Activated CD4-positive, CD25-positive, alpha-beta regulatory T cell (primary cell): ENCODE measurements around the gene SAMD4A.

Experiments used
- DNase-seq, 4 experiments: peaks; one replicate each; lab custom pipeline; 2025; lab: John Stamatoyannopoulos, UW

SAMD4A gene

GRCh38 chr14:54805445-54806322 is 238.8 kb downstream of the SAMD4A start:
- peak; percentile 34 to 66 (median 44) for DNase-seq

- no peak for DNase-seq
Observed at GRCh38 chr14:54806616-54807015, 239.7 kb downstream of the SAMD4A start.

- DNase-seq = no peak
Observed at GRCh38 chr14:54807428-54807827, 240.5 kb downstream of the SAMD4A start.

DNA sequence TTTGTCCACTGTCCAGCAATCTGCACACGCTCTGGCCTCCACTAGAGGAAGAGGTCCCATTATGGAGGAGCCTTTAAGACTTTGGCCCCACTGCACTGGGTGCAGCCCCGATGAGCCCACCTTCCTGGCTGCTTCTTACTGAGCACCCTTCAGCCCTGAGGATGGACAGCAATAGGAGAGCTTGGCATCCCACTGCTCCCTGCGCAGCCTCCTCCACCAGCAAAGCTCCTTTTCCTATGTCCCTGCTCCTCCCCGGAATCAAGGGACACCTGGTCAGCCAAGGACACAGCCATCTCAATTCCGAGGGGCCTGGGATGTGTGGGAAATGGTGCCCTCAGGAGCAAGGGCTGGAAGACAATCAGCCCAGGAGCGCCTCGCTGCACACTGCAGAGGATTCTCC is 241.0 kb downstream of the SAMD4A start:
- no peak for DNase-seq

GRCh38 chr14:54808326-54809161 is 241.6 kb downstream of the SAMD4A start:
- no peak for DNase-seq

- DNase-seq = no peak
Observed at GRCh38 chr14:54809767-54810166, 242.8 kb downstream of the SAMD4A start.

- no peak for DNase-seq
Observed at GRCh38 chr14:54812617-54813016, 245.7 kb downstream of the SAMD4A start.

- DNase-seq = no peak
Observed at GRCh38 chr14:54813081-54813480, 246.2 kb downstream of the SAMD4A start.

DNA sequence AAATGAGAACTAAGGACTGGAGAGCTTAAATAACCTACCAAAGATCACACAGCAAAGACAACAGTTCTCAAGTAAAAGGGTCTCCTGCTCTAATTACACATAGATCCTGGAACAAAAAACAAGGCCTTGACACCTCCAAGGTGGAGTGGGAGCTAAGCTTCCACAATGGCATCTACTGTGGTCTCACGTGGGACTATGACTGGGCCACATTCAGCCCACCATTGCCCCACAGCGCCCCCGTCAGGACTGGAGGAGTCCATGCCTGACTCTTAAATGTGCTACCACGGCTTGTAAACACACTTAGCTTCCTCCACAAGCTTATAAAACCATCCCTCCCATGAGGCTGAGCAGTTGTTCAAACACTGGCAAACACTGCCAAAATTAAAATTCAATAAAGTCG is 247.1 kb downstream of the SAMD4A start:
- DNase-seq = no peak

DNA sequence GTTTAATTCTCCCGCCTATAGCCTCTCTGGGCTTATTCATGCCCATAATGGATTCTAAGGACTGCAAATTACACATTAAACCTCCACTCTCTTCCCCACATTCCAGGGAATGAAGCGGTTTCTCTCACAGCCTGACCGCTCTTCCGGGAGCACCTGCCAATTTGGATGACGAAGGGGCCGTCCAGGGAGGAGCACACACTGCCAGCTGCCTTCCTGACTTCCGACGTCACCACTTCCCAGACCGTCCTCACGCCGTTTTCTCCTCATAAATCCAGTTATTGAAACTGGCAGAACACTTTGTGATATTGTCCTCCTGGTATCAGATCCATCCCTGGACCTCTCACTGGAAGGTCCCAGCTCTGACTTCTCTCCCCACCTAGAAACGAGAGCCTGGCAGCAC is 248.1 kb downstream of the SAMD4A start:
- no peak for DNase-seq

GRCh38 chr14:54815515-54815914 is 248.6 kb downstream of the SAMD4A start:
- no peak for DNase-seq

GRCh38 chr14:54816450-54816849 is 249.5 kb downstream of the SAMD4A start:
- DNase-seq = no peak

DNA sequence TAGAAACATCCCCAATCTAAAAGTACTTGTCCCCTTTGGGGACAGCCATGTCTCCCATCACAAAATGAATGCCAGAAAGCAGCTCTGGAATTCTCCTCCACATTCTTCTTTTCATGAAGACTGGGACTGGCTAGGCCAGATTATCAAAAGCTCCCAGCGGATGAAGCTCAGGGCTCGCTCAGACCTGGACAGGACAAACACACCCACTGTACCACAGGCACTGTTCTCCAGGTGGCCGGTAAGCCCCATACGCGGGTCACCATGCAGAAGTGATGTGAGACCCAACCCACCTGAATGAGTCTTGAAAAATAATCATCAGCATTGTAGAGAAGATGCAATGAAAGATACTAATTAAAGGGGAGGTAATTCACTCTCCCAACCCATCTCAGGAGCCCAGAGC is 250.6 kb downstream of the SAMD4A start:
- no peak for DNase-seq

DNA sequence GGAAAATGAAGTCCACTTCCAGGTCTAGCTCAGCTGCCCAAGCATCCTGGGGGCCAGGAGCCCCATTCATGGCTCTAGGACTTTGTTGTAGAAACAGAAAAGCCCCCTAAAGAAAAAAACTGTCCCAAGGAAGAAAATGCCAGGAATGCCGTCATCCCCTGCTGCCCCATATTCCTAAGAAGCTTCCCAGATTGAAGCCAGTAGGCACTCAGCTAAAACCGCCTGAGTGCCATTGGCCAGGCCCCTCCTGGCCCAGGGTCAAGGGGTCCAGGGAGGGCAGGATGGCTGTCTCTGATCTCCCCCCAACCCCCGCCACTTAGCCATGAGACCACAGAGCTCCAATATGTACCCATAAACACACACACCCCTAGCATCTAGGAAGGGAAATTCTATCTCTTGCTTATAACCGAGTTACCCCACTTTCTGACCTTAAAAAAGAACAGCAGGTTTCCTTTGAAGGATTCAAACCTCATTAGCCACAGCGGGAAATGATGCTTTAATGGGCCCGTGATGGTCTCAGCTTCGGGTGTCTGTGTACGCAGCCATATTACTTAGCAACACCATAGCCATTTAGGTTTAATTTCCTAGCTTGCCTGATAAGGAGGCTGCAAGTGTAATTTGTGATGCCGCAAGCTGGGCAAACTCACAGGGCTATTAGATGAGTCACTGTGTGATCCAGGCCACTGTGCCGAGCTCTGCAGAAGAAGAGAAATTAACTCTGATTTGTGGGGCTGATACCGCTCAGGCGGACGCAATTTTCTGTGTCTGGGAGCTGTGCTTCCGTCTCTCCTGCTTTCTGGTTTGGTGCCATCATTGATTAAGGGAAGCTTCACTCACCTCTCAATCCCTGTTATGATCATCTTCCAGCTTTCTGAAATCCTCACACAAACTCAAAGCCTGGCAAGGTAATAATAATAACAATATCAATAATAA is 251.5 kb downstream of the SAMD4A start:
- DNase-seq = no peak

DNA sequence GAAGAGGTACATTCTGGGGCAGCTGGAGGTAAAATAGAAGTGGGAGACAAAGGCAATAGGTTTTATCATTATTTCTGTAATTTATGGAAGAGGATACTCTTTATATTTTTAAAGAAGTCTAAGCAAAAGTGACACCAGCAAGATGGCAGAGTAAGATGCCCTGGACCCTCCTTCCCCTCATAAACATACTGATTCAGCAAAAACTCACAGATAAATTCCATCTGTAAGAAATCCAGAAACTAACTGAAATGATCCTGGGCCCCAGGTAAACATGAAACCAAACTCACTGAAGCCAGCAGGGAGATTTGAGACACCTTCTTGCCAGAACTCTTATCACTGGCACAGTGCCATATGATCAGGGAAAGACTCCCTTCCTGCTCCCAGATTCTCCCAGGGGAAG is 255.8 kb downstream of the SAMD4A start:
- DNase-seq = no peak

GRCh38 chr14:54823757-54824549 is 257.0 kb downstream of the SAMD4A start:
- no peak for DNase-seq

DNA sequence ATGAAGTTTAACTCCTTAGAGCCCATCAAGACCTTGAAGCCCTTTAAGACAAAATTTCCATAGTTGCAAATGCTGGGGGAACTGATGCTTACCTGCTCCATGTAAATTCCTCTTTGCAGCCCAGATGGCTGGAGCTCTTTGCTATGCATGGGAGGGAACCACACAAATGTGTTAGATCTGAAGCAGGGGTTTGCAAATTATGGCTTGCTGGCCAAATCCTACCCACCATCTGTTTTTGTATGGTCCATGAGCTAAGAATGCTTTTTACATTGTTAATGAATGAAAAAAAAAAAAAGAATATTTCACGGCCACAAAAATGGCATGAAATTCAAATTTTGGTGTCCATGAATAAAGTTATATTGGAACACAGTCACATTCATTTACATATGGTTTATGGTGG is 261.1 kb downstream of the SAMD4A start:
- no peak for DNase-seq

- no peak for DNase-seq
Observed at GRCh38 chr14:54829486-54830224, 262.7 kb downstream of the SAMD4A start.

GRCh38 chr14:54830650-54831049 is 263.7 kb downstream of the SAMD4A start:
- DNase-seq = no peak

DNA sequence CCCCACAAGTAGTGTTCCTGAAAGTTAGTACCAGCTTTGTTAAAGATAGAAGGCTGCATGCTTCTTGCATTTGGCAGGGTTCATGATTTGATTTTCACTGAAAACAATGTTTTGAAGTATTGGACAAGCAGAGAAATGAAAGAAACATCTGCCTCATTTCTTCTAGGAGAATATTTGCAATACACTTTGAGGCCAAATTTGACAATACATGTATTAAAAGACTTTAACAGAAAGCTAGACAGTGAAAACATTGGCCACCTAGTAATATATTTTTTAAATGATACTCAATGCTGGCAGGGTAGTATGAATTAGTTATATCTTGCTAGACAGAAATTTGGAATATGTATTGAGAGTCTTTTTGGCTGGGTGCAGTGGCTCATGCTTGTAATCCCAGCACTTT is 267.2 kb downstream of the SAMD4A start:
- DNase-seq = no peak
